Panc1 (cell line): ENCODE results near the gene PTPRF. TPM values are rescaled to one million over a fixed set of nuclear protein-coding genes. Genes with fewer than 3 reads are reported as not detected.
A peak's percentile ranks its signal among the peaks of the same experiment; 100 is the strongest.
"Not testable (repeated sequence)": the region's sequence is repeated elsewhere in the genome, so short reads cannot be mapped to it uniquely, and the experiment has no call there.

ENCODE experiments used
- ATAC-seq: fragments of 200-7000 bp; cut with Tn5 transposase; 2 replicates; pipeline ENCODE4 v1.9.1; 2020; ENCODE audit warnings: mild to moderate bottlenecking, moderate library complexity
- BruUV-seq: library from RNA; stranded (reverse); fragments of 400-500 nt; replicated peaks from 2 replicates; lab custom pipeline; 2021; lab: Mats Ljungman, UMichigan
- CTCF ChIA-PET: fragments of 300-600 bp; sonication (Branson Sonifier 250); formaldehyde crosslinking; loops from one replicate; lab custom pipeline; 2022; ENCODE audit warnings: antibody characterized with exemption; lab: Charles Lee
- POLR2A ChIA-PET: fragments of 300-600 bp; sonication (Branson Sonifier 250); formaldehyde crosslinking; loops from one replicate; lab custom pipeline; 2022; ENCODE audit warnings: antibody characterized with exemption; lab: Charles Lee
- DNase-seq: peaks from one replicate; pipeline ENCODE4 v3.0.0-alpha.2; 2010; ENCODE audit warnings: low read depth, low spot score
- H3K27ac ChIP-seq: 2 replicates; pipeline ENCODE4 v1.5.1; 2011; ENCODE audit warnings: mild to moderate bottlenecking, low read length, inconsistent platforms
- H3K27me3 ChIP-seq: fragments of 200-500 bp; sonication (Bioruptor generic); 2 replicates; pipeline ENCODE4 v1.6.0; 2014; ENCODE audit warnings: low read length, inconsistent platforms; ENCODE audit not compliant: control insufficient read depth, insufficient read depth
- H3K36me3 ChIP-seq: fragments of 200-500 bp; sonication (Bioruptor generic); 2 replicates; pipeline ENCODE4 v1.5.1; 2014; ENCODE audit warnings: inconsistent platforms, mild to moderate bottlenecking, low read length, moderate library complexity; ENCODE audit not compliant: control insufficient read depth, insufficient read depth
- H3K4me1 ChIP-seq: 2 replicates; pipeline ENCODE4 v1.5.1; 2011; ENCODE audit warnings: inconsistent platforms, mild to moderate bottlenecking, low read length, moderate library complexity; ENCODE audit not compliant: control insufficient read depth, insufficient read depth
- H3K4me3 ChIP-seq, 2 experiments: 2 replicates each; pipeline ENCODE4 v1.5.1; 2011 to 2012; ENCODE audit warnings: low read depth in 2 of 2, low read length in 2 of 2, mild to moderate bottlenecking in 2 of 2, inconsistent platforms in 1 of 2, moderate library complexity in 1 of 2
- H3K9me3 ChIP-seq: fragments of 200-500 bp; sonication (Bioruptor generic); 2 replicates; pipeline ENCODE4 v1.5.1; 2014; ENCODE audit warnings: low read depth, mild to moderate bottlenecking, inconsistent platforms, low read length, moderate library complexity; ENCODE audit not compliant: control insufficient read depth, insufficient read depth
- POLR2AphosphoS5 ChIP-seq: IDR thresholded peaks from 2 replicates; pipeline ENCODE4 v1.6.1; 2012; ENCODE audit warnings: mild to moderate bottlenecking, low read depth, low read length, moderate library complexity
- SIN3A ChIP-seq: IDR thresholded peaks from 2 replicates; pipeline ENCODE4 v1.6.1; 2012; ENCODE audit warnings: low read depth, mild to moderate bottlenecking, low read length, moderate library complexity, borderline replicate concordance; ENCODE audit not compliant: insufficient read depth
- TCF7L2 ChIP-seq: IDR thresholded peaks from 2 replicates; pipeline ENCODE4 v1.6.1; 2011; ENCODE audit warnings: mild to moderate bottlenecking, low read depth, low read length, inconsistent platforms
- in situ Hi-C: cut with HindIII; loops from 2 replicates; pipeline ENCODE4 v1.10.0; 2016; ENCODE audit warnings: low sequenced_read_pairs, low pct_unique_long_range_greater_than_20kb
- intact Hi-C: fragments of 100-400 bp; cut with micrococcal nuclease; formaldehyde crosslinking; loops from one replicate; pipeline ENCODE4 v1.10.0; 2022; ENCODE audit not compliant: unreplicated experiment
- total RNA-seq: library from RNA; stranded (reverse); gene quantifications from one replicate; pipeline ENCODE4 v1.2.1, GENCODE V29; 2021; ENCODE audit not compliant: unreplicated experiment
- TF ChIP-seq, protein P1 (sequence below), 2 experiments: IDR thresholded peaks; 2 replicates each; pipeline ENCODE4 v1.6.1; 2011 to 2012; ENCODE audit warnings: low read depth in 2 of 2, control low read depth in 1 of 2, low read length in 1 of 2, mild to moderate bottlenecking in 1 of 2, moderate library complexity in 1 of 2; ENCODE audit not compliant: insufficient read depth in 1 of 2
- TF ChIP-seq, protein P2 (sequence below): fragments of 450-650 bp; IDR thresholded peaks from 2 replicates; pipeline ENCODE4 v1.5.1; 2017; ENCODE audit warnings: mild to moderate bottlenecking

PTPRF gene
- total RNA-seq, 1 experiment from 2014 or later: 77.5 TPM

DNA sequence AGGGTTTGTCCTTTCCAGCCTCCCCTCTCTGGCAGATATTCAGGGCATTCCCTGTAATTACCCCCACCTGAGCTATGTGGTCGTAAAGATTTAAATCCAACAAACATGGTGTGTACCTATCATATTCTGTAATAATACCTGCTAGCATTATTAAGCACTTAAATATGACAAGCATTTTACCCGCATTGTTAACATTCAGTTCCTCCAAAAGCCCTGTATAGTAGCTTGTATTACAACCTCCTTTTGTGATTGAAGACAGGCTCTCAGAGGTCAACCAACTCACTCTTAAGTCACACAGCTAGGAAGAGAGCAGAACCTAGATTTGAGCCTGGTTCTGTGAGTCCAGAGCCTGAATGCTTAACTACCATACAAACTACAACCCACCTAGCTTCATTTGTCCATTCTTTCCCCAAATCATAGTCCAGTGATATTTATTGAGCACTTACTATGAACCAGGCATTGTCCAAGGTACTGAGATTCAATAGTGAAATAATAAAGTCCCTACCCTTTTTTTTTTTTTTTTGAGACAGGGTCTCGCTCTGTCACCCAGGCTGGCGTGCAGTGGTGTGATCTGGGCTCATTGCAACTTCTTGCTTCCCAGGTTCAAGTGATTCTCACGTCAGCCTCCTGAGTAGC is 105.4 kb downstream of the PTPRF start:
- no TSS peak for BruUV-seq
- DNase-seq (no peak), ATAC-seq (peak; percentile 32; the same call in 1 of the 2 replicates)
- ChIA-PET CTCF (no interaction called here), POLR2A (interaction anchor here (0.7 kb wide), 1 partner anchor 445 kb away, joined by 3 read pairs; no protein-coding TSS in a partner anchor)
- H3K36me3 ChIP-seq: no peaks in the 10 kb centered on the region
- TF ChIP-seq, protein P1, sequence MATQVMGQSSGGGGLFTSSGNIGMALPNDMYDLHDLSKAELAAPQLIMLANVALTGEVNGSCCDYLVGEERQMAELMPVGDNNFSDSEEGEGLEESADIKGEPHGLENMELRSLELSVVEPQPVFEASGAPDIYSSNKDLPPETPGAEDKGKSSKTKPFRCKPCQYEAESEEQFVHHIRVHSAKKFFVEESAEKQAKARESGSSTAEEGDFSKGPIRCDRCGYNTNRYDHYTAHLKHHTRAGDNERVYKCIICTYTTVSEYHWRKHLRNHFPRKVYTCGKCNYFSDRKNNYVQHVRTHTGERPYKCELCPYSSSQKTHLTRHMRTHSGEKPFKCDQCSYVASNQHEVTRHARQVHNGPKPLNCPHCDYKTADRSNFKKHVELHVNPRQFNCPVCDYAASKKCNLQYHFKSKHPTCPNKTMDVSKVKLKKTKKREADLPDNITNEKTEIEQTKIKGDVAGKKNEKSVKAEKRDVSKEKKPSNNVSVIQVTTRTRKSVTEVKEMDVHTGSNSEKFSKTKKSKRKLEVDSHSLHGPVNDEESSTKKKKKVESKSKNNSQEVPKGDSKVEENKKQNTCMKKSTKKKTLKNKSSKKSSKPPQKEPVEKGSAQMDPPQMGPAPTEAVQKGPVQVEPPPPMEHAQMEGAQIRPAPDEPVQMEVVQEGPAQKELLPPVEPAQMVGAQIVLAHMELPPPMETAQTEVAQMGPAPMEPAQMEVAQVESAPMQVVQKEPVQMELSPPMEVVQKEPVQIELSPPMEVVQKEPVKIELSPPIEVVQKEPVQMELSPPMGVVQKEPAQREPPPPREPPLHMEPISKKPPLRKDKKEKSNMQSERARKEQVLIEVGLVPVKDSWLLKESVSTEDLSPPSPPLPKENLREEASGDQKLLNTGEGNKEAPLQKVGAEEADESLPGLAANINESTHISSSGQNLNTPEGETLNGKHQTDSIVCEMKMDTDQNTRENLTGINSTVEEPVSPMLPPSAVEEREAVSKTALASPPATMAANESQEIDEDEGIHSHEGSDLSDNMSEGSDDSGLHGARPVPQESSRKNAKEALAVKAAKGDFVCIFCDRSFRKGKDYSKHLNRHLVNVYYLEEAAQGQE (IDR thresholded peaks at IDR 0.05; ENCODE audit: insufficient read depth in 1 of 2, low read depth in 2 of 2, low read length in 1 of 2): peak in 1 of 2 experiments; percentile 68; a peak in 2 of 4 replicates
- TF ChIP-seq TCF7L2: no peak
- intact Hi-C loops (no loop called here), in situ Hi-C loops (no loop called here)
- H3K4me3 ChIP-seq: no peak overlapping the region
- no peaks in the 10 kb centered on the region for H3K9me3 ChIP-seq
- no peaks in the 10 kb centered on the region for H3K27me3 ChIP-seq
- H3K27ac ChIP-seq: no peak overlapping the region
- H3K4me1 ChIP-seq: no peaks in the 10 kb centered on the region

DNA sequence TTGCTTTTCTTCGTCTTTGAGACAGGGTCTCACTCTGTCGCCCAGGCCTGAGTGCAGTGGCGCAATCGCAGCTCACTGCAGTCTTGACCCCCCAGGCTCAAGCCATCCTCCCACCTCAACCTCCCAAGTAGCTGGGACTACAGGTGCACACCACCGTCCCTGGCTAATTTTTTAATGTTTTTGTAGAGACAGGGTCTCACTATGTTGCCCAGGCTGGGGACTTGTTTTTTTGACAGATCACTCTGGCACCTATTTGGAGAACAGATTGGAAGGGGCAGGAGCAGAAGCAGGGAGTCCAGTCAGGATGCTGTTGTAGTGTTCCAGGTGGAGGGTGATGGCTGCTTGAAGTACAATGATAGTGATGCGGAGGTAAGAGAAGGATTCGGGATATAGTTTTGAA is 106.6 kb downstream of the PTPRF start:
- intact Hi-C loops (no loop called here), in situ Hi-C loops (no loop called here)
- Histone ChIP-seq H3K27me3 (no peaks in the 10 kb centered on the region), H3K27ac (no peak overlapping the region), H3K4me3 (no peak overlapping the region), H3K9me3 (no peaks in the 10 kb centered on the region), H3K36me3 (no peaks in the 10 kb centered on the region), H3K4me1 (no peaks in the 10 kb centered on the region)
- DNase-seq (no peak), ATAC-seq (no peak)
- CTCF ChIA-PET: no interaction called here
- no TSS peak for BruUV-seq
- TF ChIP-seq, protein P2, sequence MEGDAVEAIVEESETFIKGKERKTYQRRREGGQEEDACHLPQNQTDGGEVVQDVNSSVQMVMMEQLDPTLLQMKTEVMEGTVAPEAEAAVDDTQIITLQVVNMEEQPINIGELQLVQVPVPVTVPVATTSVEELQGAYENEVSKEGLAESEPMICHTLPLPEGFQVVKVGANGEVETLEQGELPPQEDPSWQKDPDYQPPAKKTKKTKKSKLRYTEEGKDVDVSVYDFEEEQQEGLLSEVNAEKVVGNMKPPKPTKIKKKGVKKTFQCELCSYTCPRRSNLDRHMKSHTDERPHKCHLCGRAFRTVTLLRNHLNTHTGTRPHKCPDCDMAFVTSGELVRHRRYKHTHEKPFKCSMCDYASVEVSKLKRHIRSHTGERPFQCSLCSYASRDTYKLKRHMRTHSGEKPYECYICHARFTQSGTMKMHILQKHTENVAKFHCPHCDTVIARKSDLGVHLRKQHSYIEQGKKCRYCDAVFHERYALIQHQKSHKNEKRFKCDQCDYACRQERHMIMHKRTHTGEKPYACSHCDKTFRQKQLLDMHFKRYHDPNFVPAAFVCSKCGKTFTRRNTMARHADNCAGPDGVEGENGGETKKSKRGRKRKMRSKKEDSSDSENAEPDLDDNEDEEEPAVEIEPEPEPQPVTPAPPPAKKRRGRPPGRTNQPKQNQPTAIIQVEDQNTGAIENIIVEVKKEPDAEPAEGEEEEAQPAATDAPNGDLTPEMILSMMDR: no peak
- TF ChIP-seq TCF7L2 (no peak), SIN3A (no peak), POLR2AphosphoS5 (no peak)
- TF ChIP-seq, protein P1 (IDR thresholded peaks at IDR 0.05; ENCODE audit: insufficient read depth in 1 of 2, low read depth in 2 of 2, low read length in 1 of 2): no peak
- POLR2A ChIA-PET: no interaction called here

DNA sequence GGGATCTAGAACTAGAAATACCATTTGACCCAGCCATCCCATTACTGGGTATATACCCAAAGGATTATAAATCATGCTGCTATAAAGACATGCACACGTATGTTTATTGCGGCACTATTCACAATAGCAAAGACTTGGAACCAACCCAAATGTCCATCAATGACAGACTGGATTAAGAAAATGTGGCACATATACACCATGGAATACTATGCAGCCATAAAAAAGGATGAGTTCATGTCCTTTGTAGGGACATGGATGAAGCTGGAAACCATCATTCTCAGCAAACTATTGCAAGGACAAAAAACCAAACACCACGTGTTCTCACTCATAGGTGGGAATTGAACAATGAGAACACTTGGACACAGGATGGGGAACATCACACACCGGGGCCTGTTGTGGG is 107.7 kb downstream of the PTPRF start:
- ATAC-seq, in situ Hi-C loops, intact Hi-C loops, H3K36me3 ChIP-seq, CTCF ChIA-PET, H3K27me3 ChIP-seq, DNase-seq, H3K27ac ChIP-seq, BruUV-seq, H3K4me1 ChIP-seq, H3K4me3 ChIP-seq, POLR2A ChIA-PET, H3K9me3 ChIP-seq: not testable (repeated sequence)
